Measurements from ENCODE around the gene SPDL1.
"Not testable (repeated sequence)": the region's sequence is repeated elsewhere in the genome, so short reads cannot be mapped to it uniquely, and the experiment has no call there.

The SPDL1 gene

GRCh38 chr5:169574134-169574646, 9.4 kb upstream of the SPDL1 start:
- no peak for DNase-seq

- DNase-seq, result no peak
Observed at GRCh38 chr5:169576181-169576598, 7.4 kb upstream of the SPDL1 start.

DNA sequence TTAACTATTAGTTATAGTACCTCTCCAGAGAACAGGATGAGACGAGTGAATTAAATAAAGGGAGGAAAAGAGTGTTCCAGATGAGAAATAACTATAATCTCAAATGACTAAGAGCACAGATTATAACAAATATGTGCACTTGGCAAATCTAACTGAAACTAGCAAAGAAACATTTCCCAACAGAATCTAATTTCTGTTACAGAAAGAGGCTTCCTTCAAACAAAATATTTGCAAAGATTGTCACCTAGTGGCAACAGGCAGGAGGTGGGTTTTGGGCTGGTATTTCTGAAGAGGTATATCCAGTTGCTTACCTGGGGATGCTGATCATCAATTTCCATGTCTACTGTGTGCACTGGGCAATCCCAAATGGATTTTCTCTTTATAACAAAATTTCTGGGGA, 5.6 kb upstream of the SPDL1 start:
- DNase-seq, result no peak

DNA sequence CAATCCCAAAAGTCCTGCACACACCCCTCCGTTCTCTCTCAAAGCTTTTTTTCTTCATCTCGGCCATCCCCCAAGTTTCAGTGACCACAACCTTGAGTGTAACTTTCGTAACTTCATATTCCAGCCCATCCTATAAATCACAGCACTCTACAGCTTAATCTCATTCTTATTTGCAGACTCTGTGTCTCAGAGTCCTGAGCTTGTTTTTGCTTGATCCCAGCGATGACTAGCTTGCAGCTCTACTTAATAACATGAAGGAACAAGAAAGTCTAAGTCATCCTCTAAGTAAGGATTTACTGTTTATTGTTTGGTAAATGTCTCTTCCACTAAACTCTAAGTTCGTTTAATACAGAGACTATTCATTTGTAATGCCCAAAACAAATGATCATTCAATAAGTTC, 2.6 kb upstream of the SPDL1 start:
- DNase-seq, result no peak

DNA sequence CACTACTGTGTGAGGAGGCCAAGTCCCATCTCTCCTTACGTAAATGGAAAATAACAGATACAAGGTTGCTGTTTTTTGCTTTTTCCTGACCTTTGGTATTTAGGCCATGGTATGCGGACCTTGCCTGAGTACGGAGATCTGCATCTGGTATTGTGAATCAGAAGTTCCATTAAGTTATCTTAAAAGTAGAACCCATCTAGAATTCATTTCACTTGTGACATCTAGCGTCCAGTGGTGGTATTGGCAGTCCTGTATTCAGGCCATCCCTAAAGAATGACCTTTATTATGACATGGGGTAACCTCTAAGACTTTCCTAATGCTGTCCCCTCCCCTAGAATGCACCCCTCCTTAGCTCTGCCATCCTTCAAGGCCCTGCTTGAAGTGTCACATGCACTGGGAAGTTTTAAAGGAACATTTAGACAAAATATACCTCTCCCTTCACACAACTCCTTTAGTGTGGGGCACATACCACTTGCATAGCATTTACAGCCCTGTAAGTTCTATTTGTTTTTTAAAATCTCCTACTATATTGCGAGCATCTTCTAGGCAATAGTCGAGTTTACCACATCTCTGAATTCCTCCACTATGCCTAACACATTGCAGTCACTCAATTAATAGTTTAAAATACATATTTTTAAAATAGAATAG, 1.9 kb upstream of the SPDL1 start:
- peak; percentile 25 for DNase-seq

- no peak for DNase-seq
Observed at GRCh38 chr5:169583101-169583423, 511 bp upstream of the SPDL1 start.

- no peak for DNase-seq
Observed at GRCh38 chr5:169584998-169585451, 1.5 kb downstream of the SPDL1 start.

- DNase-seq, result no peak
Observed at GRCh38 chr5:169590602-169591001, 7.0 kb downstream of the SPDL1 start.

- DNase-seq, result no peak
Observed at GRCh38 chr5:169591636-169592035, 8.1 kb downstream of the SPDL1 start.

- DNase-seq, result no peak
Observed at GRCh38 chr5:169592937-169593650, 9.5 kb downstream of the SPDL1 start.

GRCh38 chr5:169595172-169595820, 11.7 kb downstream of the SPDL1 start:
- DNase-seq, result no peak

DNA sequence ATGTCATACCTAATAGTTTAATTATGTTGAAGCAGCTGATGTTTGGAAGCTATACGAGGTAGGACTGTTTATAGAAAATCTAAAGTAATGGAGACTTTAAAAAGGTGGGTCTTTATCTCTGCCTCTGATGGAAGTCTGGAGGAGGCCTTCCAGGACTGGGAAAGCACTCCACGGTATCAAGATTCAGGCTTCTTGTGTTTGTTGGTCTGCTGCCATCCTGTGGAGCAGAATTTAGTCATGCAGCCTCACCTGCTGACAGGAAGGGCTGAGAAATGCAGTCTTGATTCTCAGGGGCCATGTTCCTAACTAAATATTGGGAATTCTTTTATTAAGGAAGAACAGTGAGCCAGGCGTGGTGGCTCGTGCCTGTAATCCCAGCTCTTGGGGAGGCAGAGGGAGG, 15.9 kb downstream of the SPDL1 start:
- no peak for DNase-seq

- DNase-seq, result no peak
Observed at GRCh38 chr5:169602535-169602934, 19.0 kb downstream of the SPDL1 start.

- no peak for DNase-seq
Observed at GRCh38 chr5:169606279-169606678, 22.7 kb downstream of the SPDL1 start.

- no peak for DNase-seq
Observed at GRCh38 chr5:169607882-169608281, 24.3 kb downstream of the SPDL1 start.

- DNase-seq, result no peak
Observed at GRCh38 chr5:169609716-169610115, 26.1 kb downstream of the SPDL1 start.

GRCh38 chr5:169610606-169611005, 27.0 kb downstream of the SPDL1 start:
- no peak for DNase-seq

- no peak for DNase-seq
Observed at GRCh38 chr5:169615561-169615960, 32.0 kb downstream of the SPDL1 start.

GRCh38 chr5:169624307-169624706, 40.7 kb downstream of the SPDL1 start:
- DNase-seq, result not testable (repeated sequence)

- DNase-seq, result no peak
Observed at GRCh38 chr5:169626779-169627178, 43.2 kb downstream of the SPDL1 start.

DNA sequence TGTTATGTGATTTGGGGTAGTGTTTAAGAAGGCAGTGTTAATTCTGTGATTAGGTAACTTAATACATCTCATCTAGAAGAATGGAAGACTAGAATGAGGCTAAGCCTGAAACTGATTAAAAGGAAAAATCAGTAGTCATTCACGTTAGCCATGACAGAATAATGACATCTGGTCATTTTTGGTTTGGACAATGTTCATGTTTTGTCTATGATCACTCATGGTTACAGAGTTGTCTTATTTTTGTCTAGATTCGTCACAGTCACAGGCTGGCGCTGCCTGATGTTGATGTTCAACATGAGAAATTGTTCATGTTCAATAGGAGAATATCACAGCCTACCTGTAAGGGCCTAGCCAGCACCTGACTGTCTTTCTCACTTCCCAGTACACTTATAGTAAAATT, 44.0 kb downstream of the SPDL1 start:
- DNase-seq, result no peak

DNA sequence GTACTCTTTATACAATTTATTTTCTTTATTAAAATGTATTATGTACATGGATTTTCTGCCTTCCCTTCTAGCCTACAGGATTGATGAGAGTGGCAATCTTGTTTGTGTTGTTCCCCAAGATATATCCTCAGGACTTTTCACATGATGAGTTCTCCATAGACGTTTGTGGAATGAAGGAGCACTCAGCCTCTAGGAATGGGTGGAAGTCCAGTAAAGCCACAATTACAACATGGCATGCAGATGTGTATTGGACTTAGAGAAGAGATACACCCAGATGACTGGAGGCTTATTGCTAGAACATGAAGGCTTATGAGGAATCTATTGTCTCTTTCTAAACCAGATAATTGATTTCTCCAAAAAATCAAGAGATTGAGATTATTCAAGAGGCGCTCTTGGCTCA, 45.3 kb downstream of the SPDL1 start:
- no peak for DNase-seq

- no peak for DNase-seq
Observed at GRCh38 chr5:169629847-169630548, 46.4 kb downstream of the SPDL1 start.

Measured in NCI-H2029 treated with DMSO at 0.1 percent for 48 hours (cell line).